HG03097 (cell line): ENCODE results near the gene HBS1L.
"Not testable (repeated sequence)": the region's sequence is repeated elsewhere in the genome, so short reads cannot be mapped to it uniquely, and the experiment has no call there.

ENCODE experiments used
- ATAC-seq: cut with Tn5 transposase; IDR thresholded peaks from one replicate; pipeline ENCODE4 v1.9.1; 2021; ENCODE audit not compliant: unreplicated experiment, low FRiP score

Gene HBS1L

DNA sequence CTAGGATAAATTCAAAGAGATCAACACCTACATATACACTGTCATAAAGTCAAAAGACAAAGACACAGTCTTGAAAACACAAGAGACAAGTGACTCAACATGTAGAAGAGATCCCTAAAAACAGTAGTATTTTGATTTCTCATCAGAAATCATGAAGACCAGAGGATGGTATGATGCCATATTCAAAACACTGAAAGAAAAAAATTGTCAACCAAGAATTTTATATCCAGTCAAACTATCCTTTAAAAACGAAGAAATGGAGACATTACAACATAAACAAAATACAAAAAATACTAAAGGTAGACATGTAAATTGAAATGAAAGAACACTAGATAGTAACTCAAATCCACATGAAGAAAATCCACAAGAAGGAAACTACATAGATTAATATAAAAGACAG is 27.3 kb upstream of the HBS1L start:
- no peak for ATAC-seq

DNA sequence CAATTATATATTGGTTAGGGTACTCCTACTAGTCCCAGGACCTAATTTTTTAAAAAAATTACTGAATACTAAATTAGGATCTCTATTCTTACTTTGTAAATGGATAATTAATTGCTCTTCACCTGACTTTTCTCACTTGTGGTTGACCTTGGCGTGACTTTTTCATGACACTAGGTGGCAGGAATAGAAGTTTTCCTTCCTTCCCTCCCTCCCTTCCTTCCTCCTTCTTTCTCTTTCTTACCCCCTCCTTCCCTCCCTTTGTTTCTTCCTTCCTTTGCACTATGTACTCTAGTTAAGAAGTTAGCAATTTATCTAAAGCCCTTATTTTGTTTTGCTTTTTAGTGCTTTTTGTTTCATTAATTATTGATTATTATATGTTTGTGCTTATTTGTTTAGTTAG is 20.4 kb upstream of the HBS1L start:
- no peak for ATAC-seq

DNA sequence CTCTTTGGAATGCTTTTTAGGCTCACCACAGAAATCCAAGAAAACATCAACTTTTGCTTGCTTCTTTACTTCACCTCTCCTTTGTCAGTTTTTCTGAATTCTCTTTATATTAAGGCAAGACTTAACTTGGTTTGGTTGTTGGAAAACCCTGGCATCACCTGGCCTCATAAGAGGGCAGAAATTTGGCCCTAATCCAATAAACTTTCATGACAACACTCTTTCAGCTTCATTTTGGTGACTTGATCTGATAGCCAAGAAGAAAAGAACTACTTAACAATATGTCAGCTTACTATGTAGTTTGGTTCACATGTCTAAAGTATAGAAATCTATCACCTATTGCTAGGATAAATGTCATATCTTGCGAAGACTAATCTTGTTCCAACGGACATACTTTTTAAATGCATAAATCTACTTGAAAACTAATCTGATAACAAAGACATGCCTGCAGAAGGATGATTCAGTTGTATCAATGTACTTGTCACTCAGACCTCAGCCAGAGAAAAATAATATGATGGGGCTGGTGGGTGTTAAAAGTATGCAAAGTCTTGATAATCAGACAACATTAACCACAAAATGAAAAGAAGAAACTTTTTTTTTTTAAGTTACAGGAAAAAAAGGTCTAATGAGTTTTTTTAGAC is 19.3 kb upstream of the HBS1L start:
- no peak for ATAC-seq

DNA sequence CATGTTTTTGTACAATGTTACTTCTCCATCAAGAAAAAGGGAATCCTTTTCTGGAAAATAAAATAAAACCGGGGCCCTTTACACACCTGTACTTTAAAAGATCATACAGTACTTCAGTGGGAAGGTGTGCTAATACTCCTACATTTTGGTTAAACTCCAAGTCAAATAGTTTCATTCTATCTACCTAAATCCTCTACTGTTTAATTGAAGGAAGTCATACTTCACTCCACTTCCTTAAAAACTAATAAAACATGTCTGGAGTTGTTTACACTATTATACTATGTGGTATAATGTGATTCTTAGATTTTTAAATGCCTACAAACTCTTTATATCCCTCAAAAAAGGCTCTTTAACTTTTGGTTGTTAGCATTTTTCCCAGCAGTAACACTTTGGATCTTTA is 18.6 kb upstream of the HBS1L start:
- ATAC-seq, result no peak

DNA sequence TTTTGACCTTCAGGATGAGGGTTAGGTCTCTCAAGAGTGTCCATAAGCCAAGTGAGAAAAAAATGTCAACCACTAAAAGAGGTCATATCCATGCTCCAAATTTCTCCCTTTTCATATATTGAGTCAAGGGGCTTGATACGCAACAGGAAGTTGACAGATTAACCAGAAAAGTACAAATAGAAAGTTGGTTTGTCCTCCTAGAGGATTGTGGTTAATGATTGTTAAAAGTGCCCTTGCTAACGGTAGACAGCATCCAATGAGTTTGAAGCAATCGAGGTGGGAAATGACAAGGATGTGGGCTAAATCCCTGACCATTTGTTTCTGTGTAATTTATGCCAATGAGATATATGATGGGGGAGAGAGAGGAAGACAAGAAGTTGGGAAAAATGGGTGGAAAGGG is 18.1 kb upstream of the HBS1L start:
- no peak for ATAC-seq

DNA sequence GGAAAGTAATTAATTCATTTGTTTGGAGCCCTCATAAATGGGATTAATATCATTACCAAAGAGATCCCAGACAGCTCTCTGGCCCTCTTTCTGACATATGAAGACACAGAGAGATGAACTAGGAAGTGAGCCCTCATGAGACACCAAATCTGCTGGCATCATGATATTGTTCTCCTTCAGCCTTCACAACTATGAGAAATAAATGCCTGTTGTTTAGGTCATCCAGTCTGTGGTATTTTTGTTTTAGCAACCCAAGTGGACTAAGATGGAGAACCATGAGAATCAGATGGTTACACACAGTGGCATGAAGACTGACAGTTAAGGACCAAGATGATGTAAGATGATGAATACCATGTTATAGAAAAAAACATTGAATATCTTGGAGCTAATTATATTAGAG is 16.9 kb upstream of the HBS1L start:
- no peak for ATAC-seq

DNA sequence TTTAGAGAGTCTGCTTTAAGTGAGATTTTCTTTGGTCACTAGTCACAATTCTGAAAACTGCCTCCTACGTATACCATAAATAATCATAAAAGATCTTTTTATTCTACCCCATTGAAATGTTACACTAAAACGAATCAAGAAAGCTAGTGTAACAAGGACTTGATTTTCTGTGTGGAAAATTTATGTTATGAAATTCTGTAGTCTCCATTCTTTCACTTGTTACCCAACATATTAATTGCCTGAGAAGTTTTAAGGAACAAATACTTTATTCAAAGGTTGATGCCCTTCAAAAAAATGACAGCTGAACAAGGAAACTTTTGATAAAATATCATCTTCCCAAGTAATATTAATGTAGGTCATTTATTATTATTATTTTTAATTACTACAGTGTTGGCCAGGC is 13.3 kb upstream of the HBS1L start:
- ATAC-seq, result no peak

DNA sequence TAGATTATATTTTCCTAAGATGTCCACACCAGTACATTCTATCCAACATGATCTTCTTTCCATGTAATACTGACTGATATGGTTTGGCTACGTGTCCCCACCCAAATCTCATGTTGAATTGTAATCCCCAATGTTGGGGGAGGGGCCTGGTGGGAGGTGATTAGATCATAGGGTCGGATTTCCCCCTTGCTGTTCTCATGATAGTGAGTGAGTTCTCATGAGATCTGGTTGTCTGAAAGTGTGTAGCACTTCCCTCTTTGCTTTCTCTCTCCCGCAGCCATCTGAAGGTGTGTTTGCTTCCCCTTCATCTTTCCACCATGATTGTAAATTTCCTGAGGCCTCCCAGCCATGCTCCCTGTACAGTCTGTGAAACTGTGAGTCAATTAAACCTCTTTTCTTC is 12.2 kb upstream of the HBS1L start:
- no peak for ATAC-seq

DNA sequence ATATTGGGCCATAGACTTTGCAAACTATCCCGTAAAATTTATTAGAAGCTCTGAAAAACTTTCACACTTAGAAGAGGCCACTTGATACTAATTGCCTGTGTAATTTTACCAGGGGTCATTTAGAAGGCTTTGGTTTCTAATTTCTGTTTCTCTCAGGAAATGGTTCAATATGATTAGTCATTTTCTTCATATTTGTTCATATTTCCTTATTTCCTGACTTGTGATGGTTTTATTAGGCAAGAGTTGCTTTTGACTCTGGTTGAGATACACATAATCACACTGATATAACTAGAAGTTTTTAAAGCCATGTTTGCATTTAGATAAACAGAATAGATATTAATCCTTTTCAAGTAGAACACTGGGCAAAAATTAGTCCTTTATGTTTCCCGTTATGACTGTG is 11.8 kb upstream of the HBS1L start:
- no peak for ATAC-seq

DNA sequence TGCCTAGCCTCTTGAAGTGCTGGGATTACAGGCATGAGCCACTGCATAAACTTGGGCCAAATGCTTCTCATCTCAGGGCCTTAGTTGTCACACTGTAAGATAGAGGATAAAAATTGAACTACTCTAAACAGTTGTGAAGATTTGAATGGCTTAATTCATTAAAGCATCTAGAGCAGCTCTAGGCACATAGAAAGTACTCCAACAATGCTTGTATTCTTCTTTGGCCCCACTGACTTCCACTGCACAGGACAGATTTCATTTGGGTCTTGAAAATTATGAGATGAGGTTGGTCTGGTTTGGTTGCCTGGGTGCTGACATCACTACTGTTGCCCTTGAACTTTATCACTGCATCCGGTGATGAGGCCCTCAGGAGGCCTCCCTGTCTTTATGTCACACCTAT is 10.0 kb upstream of the HBS1L start:
- no peak for ATAC-seq

DNA sequence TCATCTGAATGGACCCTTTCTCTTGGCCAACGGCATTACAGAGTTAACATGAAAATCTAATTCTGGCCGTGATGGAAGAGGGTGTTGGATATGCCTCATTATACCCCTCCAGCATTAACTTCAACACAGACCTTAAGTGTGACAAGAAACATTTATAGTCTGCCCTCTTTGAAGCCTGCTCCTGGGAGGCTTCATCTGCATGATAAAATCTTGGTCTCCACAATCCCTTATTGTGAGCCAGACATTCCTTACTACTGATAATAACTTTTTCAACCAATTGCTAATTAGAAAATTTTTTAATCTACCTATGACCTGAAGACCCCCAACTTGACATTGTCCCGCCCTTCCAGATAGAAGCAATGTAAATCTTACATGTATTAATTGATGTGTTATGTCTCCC is 9.3 kb upstream of the HBS1L start:
- no peak for ATAC-seq

DNA sequence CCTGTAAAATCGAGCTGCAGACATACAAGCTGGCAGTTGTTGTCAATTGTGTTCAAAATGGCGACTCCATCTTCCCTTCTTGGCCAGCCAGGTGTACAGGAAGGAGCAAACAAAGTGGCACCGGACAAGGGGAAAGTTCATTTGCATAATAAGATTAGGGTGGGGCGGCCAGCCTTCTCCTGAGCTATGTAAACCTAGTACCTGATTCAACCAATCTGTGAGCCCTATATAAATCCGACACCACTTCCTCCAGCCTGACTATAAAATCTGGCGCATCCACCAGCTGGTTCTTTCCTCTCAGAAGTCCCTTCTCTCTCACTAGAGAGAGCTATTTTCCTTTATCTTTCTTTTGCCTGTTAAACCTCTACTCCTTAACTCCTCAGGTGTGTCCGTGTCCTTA is 8.1 kb upstream of the HBS1L start:
- ATAC-seq, result no peak

DNA sequence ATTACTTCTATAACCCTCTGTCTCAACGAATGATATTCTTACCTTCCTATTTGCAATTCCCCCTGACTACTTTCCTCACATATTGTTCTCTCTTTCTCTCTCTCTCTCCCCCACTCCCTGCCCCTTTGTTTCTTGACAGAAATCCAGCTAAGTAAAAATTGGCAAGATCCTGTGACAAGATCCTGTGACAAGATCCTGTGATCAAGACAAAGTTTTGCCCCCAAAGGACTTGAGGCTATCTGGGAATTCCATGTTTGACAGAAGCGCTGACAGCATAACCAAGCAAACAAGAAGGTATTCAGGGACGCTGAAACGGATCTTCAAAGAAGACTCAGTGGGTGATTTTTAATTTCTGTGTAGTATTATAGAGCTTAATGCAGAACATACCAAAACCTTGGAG is 5.5 kb upstream of the HBS1L start:
- no peak for ATAC-seq

DNA sequence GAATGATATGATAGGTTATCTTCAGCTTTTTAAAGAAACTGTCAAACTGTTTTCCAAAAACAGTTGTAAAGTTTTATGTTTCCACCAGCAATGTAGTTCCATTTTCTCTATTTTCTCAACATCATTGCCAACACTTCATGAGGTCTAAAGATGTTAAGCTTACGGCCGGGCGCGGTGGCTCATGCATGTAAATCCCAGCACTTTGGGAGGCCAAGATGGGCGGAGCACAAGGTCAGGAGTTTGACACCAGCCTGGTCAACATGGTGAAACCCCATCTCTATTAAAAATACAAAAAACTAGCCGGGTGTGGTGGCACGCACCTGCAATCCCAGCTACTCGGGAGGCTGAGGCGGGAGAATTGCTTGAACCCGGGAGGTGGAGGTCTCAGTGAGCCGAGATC is 3.7 kb upstream of the HBS1L start:
- not testable (repeated sequence) for ATAC-seq

DNA sequence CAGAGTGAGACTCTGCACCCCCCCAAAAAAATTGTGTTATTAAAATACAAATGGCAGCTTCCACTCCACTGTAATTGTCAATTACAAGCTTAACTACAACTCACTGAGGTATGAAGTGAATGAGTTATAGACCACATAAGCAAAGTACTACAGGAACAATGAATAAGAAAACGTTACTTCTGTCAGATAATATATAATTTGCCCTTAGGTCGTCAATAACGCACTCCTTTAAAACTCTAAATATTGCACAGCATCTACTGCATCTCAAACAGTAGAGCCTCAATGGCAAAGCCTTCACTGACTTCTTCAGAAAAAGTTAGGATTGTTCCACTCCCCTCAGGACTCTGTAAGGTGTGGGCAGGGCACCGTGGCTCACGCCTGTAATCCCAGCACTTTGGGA is 2.0 kb upstream of the HBS1L start:
- ATAC-seq, result no peak

DNA sequence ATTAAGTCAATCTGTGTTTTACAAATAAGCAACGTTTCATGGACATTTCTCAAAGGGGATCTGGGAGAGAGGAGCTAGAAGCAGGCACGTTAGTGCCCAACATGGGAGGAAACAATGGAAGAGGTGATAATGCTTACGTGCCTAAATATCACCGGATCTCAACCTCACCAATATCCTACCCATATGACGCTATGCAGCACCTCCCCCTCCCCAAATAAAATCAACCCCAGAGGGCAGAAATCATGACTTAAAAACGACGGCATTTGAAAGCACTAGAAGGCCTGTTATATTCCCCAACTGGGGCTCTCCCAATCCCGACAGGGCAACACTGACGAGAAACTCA is 425 bp downstream of the HBS1L start:
- no peak for ATAC-seq

DNA sequence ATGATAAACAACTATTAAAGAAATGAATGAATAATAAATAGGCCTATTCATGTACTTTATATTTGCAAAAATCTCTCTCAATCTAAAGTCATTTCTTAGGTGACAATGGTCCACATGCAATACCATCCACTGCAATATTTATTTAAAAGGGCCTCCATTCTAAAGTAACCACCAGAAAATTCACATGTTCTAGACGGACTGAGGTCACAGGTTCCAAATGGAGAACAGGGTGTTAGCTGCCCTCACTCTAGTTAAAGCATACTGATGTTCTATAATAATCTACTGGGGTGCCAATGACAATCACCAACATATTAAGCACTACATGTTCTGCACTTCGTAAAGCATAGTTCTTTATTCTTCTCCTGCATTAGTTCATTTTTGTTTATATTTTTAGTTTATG is 1.2 kb downstream of the HBS1L start:
- no peak for ATAC-seq

DNA sequence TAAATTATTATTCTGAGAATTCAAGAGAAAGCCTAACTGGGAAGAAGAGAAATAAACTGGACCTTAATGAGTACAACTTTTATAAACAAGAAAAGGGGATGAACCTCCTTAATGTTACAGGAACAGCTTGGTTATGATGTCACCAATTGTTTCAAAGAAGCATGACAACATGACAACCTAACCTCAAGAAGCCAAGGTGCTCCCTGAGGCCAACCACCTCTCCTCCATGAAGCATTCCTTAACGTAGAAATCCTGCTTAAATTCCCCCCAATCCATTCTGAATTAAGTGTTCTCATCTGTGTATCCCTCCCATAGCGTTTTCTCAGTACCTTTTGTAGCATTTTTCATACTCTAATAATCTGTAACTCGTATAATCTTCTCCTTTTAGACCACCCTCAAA is 1.7 kb downstream of the HBS1L start:
- no peak for ATAC-seq

DNA sequence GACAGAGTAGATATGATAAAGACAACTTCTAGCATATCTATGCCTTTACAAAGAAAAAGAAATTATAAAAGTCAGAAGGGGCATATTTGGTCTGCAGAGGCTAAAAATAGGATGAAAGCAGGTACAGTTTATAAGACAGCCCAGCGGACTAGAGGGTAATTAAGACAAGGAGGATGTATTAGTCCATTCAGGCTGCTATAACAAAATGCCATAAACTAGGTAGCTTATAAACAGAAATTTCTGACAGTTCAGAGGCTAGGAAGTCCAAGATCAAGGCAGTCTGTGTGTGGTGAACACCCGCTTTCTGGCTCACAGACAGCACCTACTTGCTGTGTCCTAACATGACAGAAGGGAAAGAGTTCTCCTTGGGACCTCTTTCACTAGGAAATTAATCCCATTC is 5.7 kb downstream of the HBS1L start:
- ATAC-seq, result no peak

DNA sequence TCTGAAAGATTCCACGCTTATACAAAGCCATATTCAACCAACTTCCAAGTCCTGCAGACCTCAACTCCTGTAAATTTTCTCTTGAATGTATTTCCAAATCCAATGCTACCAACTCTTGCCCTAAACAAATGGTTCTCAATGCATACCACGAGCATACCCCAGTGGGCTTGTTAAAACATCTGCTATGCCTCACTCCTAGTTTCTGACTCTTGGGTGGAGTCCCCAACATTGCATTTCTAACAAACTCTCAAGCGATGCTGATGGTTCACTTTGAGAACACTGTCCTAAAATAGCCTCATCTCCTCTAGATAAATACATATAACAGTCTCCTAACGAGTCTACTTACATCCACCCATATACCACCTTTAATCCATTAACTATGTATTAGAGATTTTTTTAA is 7.3 kb downstream of the HBS1L start:
- ATAC-seq, result no peak

DNA sequence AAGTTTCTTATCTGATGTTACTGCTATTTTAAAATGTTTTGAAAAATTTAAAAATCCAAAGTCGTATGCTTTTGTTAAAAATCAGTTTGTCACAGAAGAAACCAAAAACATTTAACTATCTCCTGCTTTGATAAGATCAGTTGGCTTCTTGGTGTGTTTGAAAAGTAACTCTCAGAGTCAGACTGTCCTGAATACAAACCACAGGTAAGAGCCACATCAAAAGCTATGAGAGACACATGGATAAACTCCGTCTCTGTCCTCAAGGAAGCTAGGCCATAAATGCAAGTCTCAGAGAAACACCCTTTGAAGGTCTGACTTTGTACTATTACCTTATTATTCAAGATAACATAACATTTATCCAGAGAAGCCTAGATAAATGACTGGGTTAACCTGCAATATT is 7.7 kb downstream of the HBS1L start:
- no peak for ATAC-seq

DNA sequence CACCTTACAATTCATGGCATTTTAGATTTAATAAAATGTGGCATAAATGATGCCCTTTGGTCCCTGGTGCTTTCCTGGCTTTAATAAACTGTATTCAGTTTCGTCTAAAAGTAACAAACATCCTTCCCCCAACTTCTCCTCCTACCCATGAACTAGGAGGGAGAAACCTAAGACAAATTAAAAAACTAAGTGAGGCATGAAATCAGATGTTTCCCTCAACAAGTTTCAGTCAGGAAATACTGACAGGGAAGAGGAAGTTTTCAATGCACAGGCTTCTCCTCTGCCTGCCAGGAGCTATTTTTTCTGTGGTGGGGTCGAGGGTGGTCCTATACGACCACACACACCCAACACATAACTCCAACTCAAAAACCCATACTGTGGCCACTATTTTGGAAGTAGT is 10.0 kb downstream of the HBS1L start:
- ATAC-seq, result no peak

DNA sequence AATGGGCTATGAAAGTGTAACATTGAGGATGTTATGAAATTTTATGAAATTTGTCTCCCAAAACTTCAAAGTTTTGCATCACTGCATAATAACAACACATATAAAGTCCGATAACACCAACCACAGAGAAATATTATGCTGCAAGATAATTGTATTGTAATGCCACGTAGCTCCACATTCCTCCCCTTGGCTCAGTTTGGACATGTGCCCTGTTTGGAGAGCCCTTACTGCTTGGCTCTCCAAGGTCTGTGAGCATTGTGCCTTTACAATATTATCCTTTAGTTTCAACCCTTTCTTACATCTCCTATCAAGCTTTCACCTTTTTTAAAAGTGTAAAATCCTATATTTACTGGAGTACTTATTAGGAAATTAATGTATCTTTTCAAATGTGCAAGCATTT is 10.8 kb downstream of the HBS1L start:
- ATAC-seq, result no peak

DNA sequence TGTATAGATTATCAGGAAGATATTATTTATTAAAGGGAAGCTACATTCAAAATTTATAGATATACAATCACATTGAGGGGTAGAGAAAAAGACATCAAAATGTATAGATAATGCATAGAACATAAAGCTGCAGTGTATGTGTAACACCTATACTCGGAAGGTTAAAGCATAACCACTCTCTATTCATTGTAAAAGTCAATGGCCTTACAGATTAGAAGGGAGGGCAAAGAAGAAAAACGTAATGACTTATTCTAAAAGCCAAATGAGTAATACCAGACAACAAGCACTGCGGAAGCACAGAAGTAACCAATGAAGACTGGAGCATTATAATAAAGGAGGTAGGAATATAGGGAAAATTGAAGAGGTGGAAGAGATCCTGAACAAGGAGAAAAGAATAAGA is 11.3 kb downstream of the HBS1L start:
- no peak for ATAC-seq
